Cerebellar nuclear complex (tissue), 1 donor: Measurements from ENCODE around the gene CEP89.
"Not testable (repeated sequence)": the region's sequence is repeated elsewhere in the genome, so short reads cannot be mapped to it uniquely, and the experiment has no call there.

ENCODE experiments used
- DNase-seq, 2 experiments: peaks; one replicate each; lab custom pipeline; 2025; lab: John Stamatoyannopoulos, UW

The CEP89 gene

DNA sequence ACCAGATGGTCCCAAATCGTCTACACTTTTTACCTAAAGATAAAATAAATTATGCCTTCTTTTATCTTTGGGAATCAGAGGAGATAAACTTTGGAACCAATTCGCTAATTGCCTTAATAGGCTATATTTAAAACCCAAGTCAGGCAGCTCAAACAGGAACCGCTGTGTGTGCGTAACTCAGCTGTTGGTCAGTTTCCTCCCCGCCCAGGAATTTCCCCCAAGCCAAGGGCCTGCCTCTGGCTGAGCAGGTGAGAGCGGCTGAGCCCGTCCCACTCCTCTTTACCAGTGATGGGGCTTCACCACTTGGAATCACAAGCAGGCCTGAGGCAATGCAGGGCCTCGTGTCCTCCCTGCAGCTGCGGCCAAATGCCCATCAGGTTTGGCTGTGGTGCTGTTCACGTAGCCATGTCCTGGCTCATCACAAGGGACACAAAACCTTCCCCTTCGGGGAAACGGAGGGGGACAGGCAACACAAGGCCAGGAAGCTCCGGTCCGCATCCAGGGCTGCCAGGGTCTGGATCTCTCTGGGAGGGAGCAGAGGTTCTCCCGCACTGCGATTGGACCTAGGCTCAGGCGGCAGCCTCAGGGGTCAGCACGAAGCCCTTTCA, 101.7 kb downstream of the CEP89 start:
- no peak for DNase-seq

- no peak for DNase-seq
These were observed 102.3 kb downstream of the CEP89 start, which contains the start of gene SLC7A9 for GRCh38 chr19:32869369-32869965. Gene SLC7A9, minus strand, starts transcription at chr19:32869767. Its CDS starts 1,233 bp downstream, at chr19:32868534.

- DNase-seq: no peak
These were observed 103.4 kb downstream of the CEP89 start for GRCh38 chr19:32868206-32868950.

DNA sequence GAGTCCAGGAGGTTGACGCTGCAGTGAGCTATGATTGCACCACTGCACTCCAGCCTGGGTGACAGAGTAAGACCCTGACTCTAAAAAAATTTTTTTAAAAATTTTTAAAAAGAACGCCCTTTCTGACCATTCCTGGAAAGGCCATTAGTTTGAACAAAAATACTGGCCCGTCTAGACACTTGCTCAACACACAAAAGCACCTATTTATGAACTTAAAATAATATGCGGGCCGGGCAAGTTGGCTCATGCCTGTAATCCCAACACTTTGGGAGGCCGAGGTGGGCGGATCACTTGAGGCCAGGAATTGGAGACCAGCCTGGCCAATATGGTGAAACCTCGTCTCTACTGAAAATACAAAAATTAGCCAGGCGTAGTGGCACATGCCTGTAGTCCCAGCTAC, 104.3 kb downstream of the CEP89 start:
- not testable (repeated sequence) for DNase-seq

- no peak for DNase-seq
These were observed 105.0 kb downstream of the CEP89 start for GRCh38 chr19:32866564-32867265.

DNA sequence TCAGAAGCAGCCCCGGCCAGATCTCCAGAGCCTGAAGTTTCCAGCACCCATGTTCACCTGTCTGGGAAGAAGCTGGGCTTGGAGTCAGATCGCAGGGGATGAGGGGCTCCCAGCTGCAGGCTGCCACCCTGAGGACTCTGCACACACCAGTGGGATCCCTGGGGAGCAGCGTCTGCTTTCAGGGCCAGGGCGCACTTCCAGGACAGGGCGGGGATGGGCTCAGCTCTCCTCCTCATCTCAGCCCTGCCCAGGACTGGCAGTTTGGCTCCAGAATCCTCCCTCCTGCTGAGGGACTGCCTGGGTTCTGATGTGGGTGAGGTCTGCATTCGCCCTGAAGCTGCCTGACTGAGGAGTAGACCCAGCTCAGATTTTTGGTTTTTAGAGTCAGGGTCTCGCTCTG, 105.7 kb downstream of the CEP89 start:
- no peak for DNase-seq

DNA sequence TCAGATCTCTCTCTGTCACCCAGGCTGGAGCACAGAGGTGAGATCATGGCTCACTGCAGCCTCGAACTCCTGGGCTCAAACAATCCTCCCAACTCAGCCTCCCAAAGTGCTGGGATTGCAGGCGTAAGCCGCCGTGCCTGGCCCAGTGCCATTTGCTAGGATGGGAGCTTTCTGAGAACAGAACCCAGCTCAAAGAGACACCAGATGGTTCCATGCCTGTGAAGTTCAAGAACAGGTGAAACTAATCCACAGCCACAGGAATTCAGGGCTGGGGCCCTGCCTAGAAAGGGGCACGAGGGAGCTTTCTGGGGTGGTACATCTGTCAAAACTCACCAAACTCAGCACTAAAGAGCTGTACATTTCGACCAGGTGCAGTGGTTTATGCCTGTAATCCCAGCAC, 106.4 kb downstream of the CEP89 start:
- no peak for DNase-seq

DNA sequence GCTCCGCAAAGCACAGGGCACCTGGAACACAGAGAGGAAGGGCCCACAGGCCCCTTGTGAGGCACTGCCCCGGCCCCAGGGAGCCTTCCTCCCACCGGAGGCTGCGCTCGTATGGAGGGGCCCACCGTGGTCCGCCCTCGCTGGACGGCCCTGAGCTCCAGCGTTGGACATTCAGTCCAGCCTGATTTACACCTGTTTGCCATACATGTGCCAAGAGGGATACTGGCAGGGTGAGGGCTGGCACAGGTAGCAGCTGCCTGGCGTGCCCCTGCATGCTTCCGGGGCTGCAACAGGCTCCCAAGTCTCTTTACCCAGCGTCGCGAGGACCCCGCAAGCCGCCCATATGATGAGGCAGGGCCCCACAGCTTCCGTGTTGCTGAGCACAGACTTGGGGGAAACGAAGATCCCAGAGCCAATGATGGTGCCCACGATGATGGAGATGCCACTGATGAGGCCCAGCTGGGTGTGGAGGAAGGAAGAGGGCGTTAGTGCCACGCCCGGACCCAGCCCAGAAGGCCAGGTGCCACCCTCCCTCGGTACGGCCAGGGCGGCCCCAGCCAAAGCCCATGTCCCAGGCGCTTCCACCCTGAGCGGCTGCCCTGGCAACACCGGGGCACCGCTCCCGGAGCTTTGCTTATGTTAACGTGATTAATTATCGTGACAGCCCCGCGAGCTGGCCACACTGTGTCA, 107.3 kb downstream of the CEP89 start:
- no peak for DNase-seq

GRCh38 chr19:32863841-32864240, 107.9 kb downstream of the CEP89 start:
- DNase-seq: no peak

- DNase-seq: no peak
These were observed 108.5 kb downstream of the CEP89 start for GRCh38 chr19:32863301-32863700.

- no peak for DNase-seq
These were observed 109.0 kb downstream of the CEP89 start for GRCh38 chr19:32862741-32863140.

- no peak for DNase-seq
These were observed 109.6 kb downstream of the CEP89 start for GRCh38 chr19:32862173-32862572.

- DNase-seq: no peak
These were observed 110.2 kb downstream of the CEP89 start for GRCh38 chr19:32861596-32861995.

GRCh38 chr19:32859591-32859990, 112.2 kb downstream of the CEP89 start:
- DNase-seq: no peak

DNA sequence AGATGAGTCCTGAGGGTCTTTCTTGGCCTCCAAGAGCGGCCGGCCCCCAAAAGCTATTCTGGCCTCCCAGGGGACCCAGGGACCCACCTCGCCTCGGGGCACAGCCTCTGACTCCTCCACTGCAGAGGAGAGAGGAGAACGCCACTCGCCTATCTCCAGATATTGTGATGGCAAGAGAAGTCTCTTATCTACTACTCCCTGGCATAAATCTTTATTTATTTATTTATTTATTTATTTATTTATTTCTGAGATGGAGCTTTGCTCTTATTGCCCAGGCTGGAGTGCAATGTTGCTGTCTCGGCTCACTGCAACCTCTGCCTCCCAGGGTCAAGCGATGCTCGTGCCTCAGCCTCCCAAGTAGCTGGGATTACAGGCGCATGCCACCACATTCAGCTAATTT, 113.2 kb downstream of the CEP89 start:
- DNase-seq: no peak

DNA sequence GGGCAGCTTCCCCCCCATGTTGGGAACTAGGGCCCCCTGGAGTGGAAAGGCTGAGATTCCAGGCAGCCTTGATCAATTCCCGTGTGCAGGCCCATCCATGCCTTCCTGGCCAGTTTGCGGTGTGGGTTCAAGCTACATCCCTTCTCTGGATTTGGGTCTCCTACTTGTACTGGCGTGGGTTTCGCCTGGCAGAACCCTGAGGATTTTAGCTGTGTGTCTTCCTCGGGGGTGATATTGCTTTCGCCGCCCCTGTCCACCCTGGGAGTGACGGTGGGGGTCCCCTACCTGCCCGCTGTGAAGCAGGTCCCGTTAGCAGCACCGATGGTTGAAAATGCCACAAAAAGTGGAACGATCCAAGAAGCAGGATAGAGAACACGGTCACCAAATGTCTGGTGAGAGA, 113.6 kb downstream of the CEP89 start:
- no peak for DNase-seq

- DNase-seq: no peak
These were observed 114.2 kb downstream of the CEP89 start for GRCh38 chr19:32857584-32857983.

DNA sequence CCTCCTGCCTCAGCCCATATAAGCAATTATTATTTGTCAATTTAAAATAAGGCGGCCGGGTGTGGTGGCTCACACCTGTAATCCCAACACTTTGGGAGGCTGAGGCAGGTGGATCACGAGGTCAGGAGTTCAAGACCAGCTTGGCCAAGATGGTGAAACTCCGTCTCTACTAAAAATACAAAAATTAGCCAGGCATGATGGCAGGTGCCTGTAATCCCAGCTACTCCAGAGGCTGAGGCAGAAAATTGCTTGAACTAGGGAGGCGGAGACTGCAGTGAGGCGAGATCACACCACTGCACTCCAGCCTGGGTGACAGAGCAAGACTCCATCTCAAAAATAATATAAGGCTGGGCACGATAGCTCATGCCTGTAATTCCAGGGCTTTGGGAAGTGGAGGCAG, 114.9 kb downstream of the CEP89 start:
- DNase-seq: not testable (repeated sequence)

DNA sequence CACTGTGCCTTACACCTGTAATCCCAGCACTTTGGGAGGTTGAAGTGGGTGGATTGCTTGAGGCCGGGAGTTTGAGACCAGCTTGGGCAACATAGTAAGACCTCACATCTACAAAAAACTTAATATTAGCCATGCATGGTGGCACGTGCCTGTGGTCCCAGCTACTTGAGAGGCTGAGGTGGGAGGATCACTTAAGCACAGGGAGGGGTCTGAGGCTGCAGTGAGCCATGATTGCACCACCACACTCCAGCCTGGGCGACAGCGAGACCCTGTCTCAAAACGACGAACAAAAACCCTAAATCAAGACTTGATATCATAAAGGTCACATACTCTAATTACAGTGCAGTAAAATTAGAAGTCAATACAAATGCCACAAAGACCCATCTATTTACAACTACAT, 119.5 kb downstream of the CEP89 start:
- no peak for DNase-seq

- not testable (repeated sequence) for DNase-seq
These were observed 123.7 kb downstream of the CEP89 start for GRCh38 chr19:32848035-32848434.

DNA sequence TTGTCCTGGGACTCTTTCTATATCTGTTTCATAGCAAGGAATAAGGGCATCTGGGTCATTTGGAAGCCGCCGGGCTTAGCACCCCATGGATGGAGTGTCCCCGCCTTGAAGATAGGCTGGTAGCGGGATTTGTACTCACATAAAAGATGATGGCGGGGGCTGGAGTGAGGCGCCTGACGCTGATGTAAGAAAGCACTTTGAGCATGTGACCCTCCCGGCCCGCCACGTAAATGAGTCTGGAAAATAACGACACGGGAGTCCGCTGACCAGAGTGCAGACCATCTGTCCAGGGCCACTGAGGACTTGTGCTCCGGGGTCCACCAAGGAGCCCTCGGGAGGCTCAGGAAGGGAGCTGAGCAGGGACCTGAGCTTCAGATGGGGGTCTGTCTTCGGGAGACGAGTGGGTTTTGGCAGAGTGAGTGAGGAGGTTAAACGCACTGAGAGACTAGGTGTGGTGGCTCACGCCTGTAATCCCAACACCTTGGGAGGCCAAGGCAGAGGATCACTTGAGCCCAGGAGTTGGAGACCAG, 128.0 kb downstream of the CEP89 start:
- no peak for DNase-seq

GRCh38 chr19:32842061-32842460, 129.7 kb downstream of the CEP89 start:
- no peak for DNase-seq
